Posterior cingulate gyrus (tissue), 11 donors: ENCODE measurements around the gene GPR62.
"Not testable (repeated sequence)": the region's sequence is repeated elsewhere in the genome, so short reads cannot be mapped to it uniquely, and the experiment has no call there.

Source experiments
- DNase-seq, 10 donors: peaks; one replicate each; pipeline versions ENCODE4 v3.0.0 to v3.0.0-alpha.2; 2020 to 2021; ENCODE audit warnings: mixed read lengths in 3 of 10
- intact Hi-C: fragments of 100-400 bp; cut with DNase I; formaldehyde crosslinking; loops from one replicate; pipeline ENCODE4 v1.15.1; 2023

Gene GPR62, protein sequence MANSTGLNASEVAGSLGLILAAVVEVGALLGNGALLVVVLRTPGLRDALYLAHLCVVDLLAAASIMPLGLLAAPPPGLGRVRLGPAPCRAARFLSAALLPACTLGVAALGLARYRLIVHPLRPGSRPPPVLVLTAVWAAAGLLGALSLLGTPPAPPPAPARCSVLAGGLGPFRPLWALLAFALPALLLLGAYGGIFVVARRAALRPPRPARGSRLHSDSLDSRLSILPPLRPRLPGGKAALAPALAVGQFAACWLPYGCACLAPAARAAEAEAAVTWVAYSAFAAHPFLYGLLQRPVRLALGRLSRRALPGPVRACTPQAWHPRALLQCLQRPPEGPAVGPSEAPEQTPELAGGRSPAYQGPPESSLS

DNA sequence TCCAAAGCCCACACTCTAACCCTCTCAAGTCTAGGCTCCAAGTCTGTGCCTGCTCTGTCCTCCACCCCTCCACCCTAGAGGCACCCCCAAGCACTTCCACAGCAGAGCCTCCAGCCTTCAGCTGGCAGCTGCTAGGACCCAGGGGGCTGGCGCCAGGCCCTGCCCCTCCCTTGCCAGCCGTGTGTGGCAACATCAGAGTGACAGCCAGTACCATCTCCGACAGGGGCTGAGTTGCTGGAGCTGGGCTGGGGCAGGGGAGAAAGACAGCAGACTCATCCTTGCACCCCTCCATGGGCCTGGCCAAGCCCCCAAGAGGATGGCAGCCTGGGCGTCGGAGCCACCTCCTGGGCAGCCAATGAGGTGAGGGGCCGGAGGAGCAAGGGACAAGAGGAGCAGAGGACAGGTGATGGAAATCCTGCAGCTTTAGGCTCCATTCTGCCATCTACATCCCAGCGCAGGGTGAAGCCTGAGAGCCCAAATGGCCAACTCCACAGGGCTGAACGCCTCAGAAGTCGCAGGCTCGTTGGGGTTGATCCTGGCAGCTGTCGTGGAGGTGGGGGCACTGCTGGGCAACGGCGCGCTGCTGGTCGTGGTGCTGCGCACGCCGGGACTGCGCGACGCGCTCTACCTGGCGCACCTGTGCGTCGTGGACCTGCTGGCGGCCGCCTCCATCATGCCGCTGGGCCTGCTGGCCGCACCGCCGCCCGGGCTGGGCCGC, at the start of gene GPR62:
Gene GPR62 (plus strand): TSS at position 207 of the 718 bp plus-strand sequence. CDS start 272 bp downstream, at position 479.
- intact Hi-C loops = no loop called here

DNA sequence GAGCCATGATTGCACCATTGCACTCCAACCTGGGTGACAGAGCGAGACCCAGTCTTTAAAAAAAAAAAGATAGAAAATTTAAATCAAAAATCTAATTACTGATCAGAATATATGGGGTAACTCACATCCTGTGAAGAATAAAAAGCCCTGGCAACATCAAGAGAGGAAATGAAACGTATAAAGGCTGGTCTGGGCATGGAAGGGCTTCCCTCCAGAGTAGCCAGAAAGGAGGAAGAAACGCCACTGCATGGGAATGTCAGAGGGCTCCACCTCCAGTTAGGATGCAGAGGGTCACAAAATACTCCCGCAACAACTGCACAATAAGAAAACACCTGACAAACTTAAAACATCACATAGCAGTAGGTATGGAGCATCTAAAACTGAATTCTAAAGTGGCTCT, 47.2 kb upstream of the GPR62 start:
- DNase-seq = peak in 1 of 10 donors; percentile 3
- intact Hi-C loops = no loop called here

More for the DNA sequence above, at the start of gene GPR62:
- DNase-seq = peak; percentile 68 to 98 (median 82)

DNA sequence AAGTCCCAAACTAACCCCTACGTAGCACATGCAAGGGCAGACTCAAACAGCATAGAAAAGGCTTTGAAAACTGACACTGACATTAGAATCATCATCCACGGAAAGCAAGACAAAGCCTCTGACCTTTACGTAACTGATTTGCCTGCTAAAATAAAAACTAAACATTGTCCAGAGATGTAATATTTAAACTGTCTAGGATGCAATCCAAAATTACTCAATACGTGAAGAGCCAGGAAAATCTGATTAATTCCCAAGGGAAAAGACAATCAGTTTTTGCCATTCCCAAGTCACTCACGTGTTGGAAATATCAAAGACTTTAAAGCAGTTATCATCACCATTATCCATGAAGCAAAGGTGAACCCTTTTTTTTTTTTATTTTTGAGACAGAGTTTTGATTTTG, 38.8 kb upstream of the GPR62 start:
- no peak for DNase-seq
- intact Hi-C loops = no loop called here

DNA sequence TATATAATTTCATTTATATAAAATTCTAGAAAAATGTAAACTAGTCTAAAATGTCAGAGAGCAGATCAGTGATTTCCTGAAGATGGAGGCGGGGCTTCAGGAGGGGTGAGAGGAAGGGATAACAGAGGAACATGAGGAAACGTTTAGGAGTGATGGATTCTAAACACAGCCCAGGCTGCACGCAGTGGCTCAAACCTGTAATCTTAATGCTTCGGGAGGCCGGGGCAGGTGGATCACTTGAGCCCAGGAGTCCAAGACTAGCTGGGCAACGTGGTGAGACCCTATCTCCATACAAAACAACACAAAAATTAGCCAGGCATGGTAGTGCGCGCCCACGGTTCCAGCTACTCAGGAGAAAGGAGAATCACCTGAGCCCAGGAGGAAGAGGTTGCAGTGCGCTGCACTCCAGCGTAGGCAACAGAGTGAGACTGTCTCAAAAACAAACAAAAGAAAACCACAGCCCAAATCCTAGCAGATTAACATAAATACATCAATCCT, 34.1 kb upstream of the GPR62 start:
- intact Hi-C loops = no loop called here
- peak in 1 of 10 donors; percentile 14 for DNase-seq

DNA sequence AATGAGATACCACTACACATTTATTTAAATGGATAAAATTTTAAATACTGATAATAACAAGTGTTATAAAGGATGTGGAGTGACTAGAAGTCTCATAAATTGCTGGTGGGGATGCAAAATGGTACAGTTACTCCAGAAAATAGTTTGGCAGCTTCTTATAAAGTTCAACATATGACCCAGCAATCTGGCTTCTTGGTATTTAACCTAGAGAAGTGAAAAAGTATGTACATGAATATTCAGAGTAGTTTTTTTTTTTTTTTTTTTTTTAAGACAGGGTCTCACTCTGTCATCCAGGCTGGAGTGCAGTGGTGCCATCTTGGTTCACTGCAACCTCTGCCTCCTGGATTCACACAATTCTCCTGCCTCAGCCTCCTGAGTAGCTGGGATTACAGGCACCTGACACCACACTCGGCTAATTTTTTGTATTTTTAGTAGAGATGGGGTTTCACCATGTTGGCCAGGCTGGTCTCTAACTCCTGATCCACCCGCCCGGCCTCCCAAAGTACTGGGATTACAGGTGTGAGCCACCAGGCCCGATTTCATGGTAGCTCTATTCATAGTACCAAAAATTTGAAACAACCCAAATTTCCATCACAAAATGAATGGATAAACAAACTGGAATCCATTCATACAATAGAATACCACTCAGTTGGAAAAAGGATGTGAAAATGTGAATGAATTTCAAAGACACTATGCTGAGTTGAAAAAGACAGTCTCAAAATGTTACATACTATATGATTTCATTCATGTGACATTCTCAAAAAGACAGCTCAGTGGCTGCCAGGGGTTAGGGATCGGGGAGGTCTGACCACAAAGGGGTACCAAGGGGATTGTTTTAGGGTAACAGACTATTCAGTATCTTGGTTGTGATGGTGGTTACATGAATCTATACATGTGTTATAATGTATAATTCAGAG, 27.9 kb upstream of the GPR62 start:
- intact Hi-C loops = no loop called here
- peak in 2 of 10 donors; percentile 29 to 56 for DNase-seq

DNA sequence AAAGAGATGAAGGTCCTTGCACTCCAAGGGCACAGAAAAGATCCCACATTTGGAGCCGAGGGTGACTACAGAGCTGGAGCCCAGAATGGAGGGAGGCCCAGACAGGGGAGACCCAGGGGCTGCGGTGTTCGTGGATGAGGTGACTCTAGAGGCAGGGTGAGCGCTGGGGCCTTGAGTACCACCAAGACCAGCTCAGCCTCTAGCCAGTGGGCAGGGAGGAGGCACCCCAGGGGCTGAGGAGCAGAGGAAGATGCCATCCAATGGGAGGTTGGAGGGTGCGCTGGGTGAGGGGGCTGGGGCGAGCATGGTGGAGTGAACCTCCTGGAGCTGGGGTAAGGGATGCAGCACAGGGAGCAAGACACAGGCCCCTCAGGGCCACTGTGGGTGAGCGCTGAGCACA, 26.7 kb upstream of the GPR62 start:
- peak in 1 of 10 donors; percentile 62 for DNase-seq
- intact Hi-C loops = no loop called here

DNA sequence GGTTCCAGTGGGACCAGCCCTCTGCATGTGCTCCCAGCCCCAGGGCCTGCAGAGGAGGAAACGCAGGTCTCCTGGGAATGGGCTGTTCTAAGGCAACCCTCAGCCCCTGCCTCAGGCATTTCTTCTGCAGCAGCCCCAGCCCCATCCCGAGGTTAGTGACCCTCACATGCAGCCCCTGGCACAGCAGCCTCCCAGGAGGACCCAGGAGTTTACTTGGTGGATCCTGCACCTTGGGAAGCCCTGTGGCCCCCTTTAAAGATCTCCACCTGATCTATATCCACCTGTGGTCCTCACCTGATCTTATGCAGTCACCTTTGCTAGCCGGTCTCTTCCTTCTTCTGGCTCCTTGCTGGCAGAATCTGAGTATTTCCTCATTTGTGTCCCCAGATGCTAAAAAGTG, 26.2 kb upstream of the GPR62 start:
- intact Hi-C loops = not testable (repeated sequence)
- peak in 1 of 10 donors; percentile 51 for DNase-seq

DNA sequence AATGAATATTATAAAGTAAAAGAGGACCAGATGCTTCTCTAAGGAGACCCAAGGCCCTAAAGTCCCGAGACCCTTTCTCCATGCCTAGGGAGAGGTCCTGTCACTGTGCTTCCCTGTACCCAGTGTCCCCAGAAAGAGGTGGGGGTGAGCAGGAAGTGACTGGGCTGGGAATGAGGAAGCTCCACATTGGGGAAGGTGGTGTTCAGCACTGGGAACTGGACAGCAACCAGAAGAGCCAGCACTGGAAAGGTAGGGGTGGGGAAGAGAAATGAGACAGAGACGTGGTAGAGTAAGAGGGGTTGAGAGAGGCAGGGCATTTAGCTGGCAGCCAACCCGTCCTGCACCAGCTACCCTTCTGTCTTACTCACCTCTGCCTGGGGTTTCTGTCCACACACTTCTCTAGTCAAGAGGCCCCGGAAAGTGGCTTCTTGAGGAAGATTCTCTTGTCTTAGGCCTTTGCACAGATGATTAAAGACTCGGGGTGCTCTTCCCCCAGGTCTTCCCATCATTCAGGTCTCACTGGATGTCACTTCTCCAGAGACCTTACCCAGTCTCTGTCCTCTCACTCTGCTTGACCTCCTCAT, 25.7 kb upstream of the GPR62 start:
- intact Hi-C loops = no loop called here

DNA sequence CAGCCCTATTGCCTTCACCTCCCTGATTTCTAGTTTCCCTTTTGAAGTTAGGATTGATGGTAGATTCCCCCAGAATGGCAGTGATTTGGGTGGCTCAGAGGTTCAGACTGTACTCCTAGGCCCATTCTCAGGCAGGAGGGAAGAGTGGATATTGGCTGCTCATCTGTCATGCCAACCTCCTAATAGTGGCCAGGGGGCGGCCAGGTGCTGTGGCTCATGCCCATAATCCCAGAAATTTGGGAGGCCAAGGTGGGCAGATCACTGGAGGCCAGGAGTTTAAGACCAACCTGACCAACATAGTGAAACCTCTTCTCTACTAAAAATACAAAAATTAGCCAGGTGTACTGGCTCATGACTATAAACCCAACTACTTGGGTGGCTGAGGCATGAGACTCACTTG, 24.7 kb upstream of the GPR62 start:
- intact Hi-C loops = no loop called here
- peak in 2 of 10 donors; percentile 2 to 11 for DNase-seq

More for the DNA sequence above, 25.7 kb upstream of the GPR62 start:
- DNase-seq = peak in 2 of 10 donors; percentile 3 to 22

DNA sequence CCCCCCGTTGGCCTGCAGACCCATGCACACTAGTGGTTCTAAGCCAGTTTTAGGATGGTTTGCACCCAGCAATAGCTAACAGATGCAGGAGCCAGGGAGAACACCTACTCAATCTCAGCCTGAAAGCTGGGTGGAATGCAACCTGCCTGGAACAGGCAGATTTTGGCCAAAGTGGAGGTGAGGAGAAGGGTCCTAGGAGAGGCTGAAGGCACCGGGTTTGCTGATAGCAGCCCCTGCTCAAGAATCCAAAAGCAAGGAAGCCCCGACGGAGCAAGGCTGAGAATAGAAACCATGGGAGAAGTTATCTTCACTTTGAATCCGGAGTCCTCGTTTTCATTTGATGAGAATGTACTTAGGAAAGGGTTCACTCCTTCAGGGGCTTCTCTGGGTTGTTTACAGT, 23.4 kb upstream of the GPR62 start:
- intact Hi-C loops = no loop called here
- DNase-seq = peak in 2 of 10 donors; percentile 11 to 41

DNA sequence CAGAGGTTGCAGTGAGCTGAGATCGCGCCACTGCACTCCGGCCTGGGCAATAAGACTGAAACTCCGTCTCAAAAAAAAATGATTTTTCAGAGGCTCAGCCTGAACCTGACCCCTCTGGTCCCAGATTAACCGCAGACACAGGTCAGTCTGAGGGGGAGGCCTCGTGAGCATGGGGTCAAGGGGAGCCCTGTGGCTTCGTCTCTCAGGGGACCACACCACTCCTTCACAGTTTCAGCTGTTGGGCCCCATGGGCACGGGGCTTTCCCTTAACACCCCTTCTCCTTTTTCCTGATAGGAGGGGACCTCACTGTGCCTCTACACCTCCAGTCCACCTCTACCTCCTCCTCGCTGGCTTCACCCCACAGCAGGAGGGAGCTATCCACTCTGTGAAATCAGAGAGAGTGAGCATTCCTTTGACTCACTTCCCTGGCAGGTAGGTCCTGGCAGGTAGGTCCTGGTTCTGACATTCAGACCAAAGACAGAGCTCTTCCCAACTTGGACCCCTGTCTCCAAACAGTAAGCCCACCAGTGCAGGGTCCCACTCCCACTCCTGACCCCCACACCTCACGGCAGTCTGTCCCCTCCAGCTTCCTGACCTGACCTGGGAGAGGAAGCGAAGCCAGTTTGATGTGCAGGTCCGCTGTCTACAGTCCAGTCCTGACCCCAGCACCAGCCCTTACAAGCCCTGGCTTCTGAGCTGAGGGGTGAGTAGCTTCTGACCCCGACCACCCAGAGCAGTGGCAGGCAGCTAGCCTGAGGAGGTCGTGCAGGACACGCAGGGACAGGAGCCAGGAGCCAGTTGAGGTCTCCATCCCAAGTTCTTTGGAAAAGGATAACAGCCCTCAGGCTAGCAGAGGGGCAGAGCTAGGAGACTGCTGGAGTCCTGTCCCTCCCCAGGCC, 22.5 kb upstream of the GPR62 start:
- peak in 2 of 10 donors; percentile 62 to 74 for DNase-seq
- intact Hi-C loops = no loop called here

DNA sequence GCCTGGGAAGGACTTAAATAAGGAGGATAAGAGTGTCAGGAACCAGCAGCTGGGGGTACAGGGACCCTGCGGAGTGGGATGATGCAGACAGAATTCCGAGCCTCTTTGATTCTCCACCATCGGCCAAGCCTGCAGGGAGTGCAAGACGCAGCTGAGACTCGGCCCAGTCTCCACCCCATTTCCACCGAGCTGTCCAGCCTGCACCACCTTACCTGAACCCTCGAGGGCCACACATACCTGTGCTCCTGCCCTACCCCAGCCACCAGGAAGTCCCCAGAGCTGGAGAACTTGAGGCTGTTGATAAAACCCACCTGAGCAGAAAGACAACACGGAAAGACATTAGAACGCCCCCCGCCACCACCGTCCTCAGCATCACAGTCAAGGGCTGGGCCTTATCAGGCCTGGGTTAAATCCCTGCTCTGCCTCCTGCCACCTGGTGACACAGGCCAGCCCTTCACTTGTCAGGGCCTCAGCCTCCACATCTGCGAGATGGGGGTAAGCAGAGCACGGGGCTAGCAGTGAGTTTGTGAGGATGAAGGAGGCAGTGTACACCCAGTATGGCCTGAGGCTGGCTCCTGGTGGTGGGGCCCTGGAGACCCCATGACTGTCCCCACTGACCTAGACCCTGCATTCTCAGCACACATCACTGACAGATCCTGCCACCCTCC, 21.6 kb upstream of the GPR62 start:
- intact Hi-C loops = no loop called here
- DNase-seq = peak in 2 of 10 donors; percentile 39 to 43

DNA sequence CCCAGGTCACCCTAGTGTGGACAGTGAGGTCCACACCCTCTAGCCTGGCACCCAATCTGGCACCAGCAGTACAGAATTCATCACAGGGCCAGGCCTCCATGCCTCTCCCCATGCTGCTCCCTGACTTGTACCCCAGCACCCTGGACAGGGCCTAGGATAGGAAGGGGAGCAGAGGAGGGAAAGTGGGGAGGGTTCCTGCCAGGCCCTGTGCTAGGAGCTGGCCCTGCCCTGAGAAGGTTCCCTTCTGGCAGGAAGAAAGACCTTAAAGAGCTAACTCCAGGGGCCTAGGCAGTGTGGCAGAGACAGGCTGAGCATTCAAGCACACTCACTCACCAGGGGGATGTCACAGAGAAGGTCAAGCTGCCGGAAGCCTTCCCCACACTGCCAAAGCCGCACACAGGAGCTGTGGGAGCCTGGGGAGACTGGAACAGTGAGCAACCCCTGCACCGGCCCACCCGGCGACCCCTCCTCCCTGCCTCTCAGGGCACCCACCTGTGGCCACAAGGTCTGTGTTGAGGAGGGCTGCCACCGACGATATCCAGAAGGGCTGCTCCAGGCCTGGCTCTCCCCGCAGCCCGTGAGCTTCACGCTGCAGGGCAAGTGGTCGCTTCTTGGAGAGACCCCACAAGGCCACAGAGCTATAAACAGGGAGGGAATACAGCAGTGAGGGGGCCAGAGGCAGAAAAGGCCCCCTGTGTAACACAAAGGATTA, 20.9 kb upstream of the GPR62 start:
- intact Hi-C loops = no loop called here
- DNase-seq = peak in 2 of 10 donors; percentile 27 to 41

DNA sequence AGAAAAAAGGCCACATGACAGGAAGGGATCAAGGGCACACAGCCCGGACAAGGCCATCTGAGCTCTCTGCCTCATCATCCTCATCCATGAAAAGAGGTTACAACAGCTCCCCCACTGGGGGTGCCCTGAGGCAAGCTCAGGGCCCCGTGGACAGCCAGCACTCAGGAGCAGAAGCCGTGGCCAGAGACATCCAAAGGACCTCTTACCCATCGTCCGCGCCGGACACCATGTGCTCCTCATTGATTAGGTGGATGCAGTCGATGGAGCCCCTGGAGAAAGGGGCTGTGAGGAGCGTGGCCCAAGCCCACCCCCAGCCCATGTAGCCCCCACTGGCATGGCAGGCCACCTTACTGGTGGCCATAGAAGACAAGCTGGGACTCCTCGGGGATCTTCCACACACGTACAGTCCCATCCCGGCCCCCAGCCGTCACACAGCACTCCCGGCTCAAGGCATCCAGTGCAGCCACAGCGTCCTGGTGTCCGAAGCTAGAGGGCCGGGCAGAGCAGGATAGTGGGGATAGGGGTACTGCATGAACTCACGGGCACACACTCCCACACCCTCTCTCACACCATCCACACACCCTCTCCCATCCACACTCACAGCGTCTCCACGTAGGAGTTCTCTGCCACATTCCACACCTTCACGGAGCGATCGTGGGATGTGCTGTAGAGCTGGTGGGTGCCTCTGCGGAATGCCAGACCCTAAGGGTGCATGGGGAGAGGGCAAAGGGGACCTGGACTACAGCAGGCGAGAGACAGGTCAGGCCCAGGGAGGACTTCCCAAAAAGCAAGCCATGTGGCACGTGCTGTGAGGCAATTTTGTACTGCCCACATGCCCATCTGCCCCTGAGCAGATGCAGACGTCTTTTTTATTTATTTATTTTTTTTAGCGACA, 19.9 kb upstream of the GPR62 start:
- DNase-seq = peak in 2 of 10 donors; percentile 59 to 63
- intact Hi-C loops = no loop called here

DNA sequence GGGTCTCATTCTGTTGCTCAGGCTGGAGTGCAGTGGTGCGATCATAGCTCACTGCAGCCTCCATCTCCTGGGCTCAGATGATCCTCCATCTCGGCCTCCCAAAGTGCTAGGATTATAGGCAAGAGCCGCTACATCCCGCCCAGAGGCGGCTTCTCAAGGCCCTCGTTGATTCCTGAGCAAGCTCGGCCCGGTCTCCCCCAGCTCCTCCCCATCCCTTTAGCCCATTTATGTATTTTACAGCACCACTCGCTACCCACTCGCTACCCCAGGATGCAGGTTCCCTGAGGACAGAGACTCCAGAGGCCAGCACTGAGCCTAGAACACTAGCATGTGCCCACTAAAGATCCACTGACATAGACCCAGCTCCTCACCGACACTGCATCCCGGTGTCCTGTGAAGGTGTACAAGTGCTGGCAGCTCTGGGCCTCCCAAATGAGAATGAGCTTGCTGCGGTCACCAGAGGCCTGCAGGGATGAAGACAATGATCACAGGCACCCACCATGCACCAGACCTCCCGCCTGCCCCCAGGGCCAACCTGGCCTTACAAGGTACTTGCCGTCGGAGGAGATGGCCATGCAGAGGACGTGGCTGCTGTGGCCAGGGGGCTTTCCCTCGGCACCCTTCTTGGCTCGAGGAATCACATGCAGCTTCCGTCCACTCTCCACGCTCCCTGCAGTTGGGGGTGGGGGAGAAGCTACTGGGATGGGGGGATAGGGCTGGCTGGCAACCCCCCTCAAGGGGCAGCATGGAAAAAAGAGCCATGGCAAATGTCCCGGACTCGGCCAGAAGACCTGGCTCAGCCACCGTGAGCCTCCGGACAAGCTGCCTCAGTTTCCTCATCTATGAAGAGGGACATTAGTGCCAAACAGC, 19.1 kb upstream of the GPR62 start:
- DNase-seq = peak in 2 of 10 donors; percentile 44 to 68
- intact Hi-C loops = no loop called here

DNA sequence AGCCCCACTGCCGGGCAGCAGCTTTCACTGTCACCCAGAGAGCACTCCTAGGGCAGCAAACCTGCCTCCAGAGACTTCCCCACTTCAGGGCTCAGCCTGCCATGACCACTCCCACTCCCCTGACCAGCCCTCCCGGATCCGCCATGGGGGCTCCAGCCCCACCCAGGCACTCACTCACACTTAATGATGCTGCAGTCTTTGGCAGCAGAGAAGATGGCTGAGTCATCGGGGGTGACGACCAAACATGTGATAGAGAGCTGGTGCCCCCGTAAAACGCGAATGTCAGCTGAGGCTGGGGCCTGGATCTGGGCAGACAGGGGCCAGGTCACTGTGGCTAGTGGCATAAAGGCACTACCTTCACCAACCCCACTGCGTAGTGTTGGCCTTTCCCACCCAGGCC, 18.2 kb upstream of the GPR62 start:
- intact Hi-C loops = no loop called here
- DNase-seq = peak in 2 of 10 donors; percentile 45 to 59
